22Rv1 (cell line): ENCODE data around the gene PALD1.

ENCODE experiments used
- CTCF ChIP-seq: fragments of 450-650 bp; IDR thresholded peaks from 2 replicates; pipeline ENCODE4 v1.5.1; 2017; ENCODE audit warnings: mild to moderate bottlenecking
- ZFX ChIP-seq: fragments of 450-650 bp; IDR thresholded peaks from 2 replicates; pipeline ENCODE4 v1.6.1; 2017; ENCODE audit warnings: antibody characterized with exemption, borderline replicate concordance

GRCh38 chr10:70455213-70455630 is 23.3 kb upstream of the PALD1 start:
- TF ChIP-seq CTCF (no peak), ZFX (no peak)
